HEK293T (cell line): Measurements from ENCODE around the gene JOSD2.

ENCODE experiments used
- CTCF ChIA-PET: fragments of 350-600 bp; formaldehyde crosslinking; extraction: SDS; loops from one replicate; lab custom pipeline; 2021; ENCODE audit warnings: antibody characterized with exemption, inconsistent platforms; lab: Yijun Ruan, JAX
- POLR2A ChIA-PET: fragments of 350-600 bp; formaldehyde crosslinking; extraction: SDS; loops from one replicate; lab custom pipeline; 2020; ENCODE audit warnings: antibody characterized with exemption, inconsistent platforms; lab: Yijun Ruan, JAX
- DNase-seq: peaks from one replicate; pipeline ENCODE4 v3.0.0; 2012; ENCODE audit warnings: mixed read lengths; ENCODE audit errors: extremely low spot score
- ARNT ChIP-seq: fragments of 450-650 bp; IDR thresholded peaks from 2 replicates; pipeline ENCODE4 v1.6.1; 2017; ENCODE audit warnings: mild to moderate bottlenecking
- BHLHE40 ChIP-seq: fragments of 450-650 bp; IDR thresholded peaks from 2 replicates; pipeline ENCODE4 v1.6.1; 2016; ENCODE audit warnings: mild to moderate bottlenecking, moderate library complexity, borderline replicate concordance
- CTBP1 ChIP-seq: fragments of 450-650 bp; IDR thresholded peaks from 2 replicates; pipeline ENCODE4 v1.6.1; 2016; ENCODE audit warnings: borderline replicate concordance
- ELF4 ChIP-seq: fragments of 450-650 bp; IDR thresholded peaks from 2 replicates; pipeline ENCODE4 v1.6.1; 2017; ENCODE audit warnings: antibody characterized with exemption
- FOXA1 ChIP-seq: fragments of 450-650 bp; IDR thresholded peaks from 2 replicates; pipeline ENCODE4 v1.6.1; 2016; ENCODE audit warnings: mild to moderate bottlenecking
- FOXK2 ChIP-seq: fragments of 450-650 bp; IDR thresholded peaks from 2 replicates; pipeline ENCODE4 v1.6.1; 2016; ENCODE audit warnings: mild to moderate bottlenecking
- FOXM1 ChIP-seq: fragments of 450-650 bp; IDR thresholded peaks from 2 replicates; pipeline ENCODE4 v1.6.1; 2017; ENCODE audit warnings: mild to moderate bottlenecking, borderline replicate concordance
- HDGF ChIP-seq: fragments of 450-650 bp; IDR thresholded peaks from 2 replicates; pipeline ENCODE4 v1.6.1; 2017; ENCODE audit warnings: antibody characterized with exemption, borderline replicate concordance
- L3MBTL2 ChIP-seq: fragments of 450-650 bp; conservative IDR thresholded peaks from 2 replicates; pipeline ENCODE4 v1.6.1; 2016; ENCODE audit warnings: mild to moderate bottlenecking
- LEF1 ChIP-seq: fragments of 450-650 bp; IDR thresholded peaks from 2 replicates; pipeline ENCODE4 v1.6.1; 2017; ENCODE audit warnings: mild to moderate bottlenecking, borderline replicate concordance
- NFRKB ChIP-seq: fragments of 450-650 bp; IDR thresholded peaks from 2 replicates; pipeline ENCODE4 v1.6.1; 2016; ENCODE audit warnings: mild to moderate bottlenecking, moderate library complexity
- PKNOX1 ChIP-seq: fragments of 450-650 bp; IDR thresholded peaks from 2 replicates; pipeline ENCODE4 v1.6.1; 2016
- SP1 ChIP-seq: fragments of 450-650 bp; IDR thresholded peaks from 2 replicates; pipeline ENCODE4 v1.6.1; 2017
- SUZ12 ChIP-seq: fragments of 450-650 bp; IDR thresholded peaks from 2 replicates; pipeline ENCODE4 v1.6.1; 2016; ENCODE audit warnings: mild to moderate bottlenecking
- TARDBP ChIP-seq: fragments of 450-650 bp; IDR thresholded peaks from 2 replicates; pipeline ENCODE4 v1.6.1; 2016
- ZNF384 ChIP-seq: fragments of 450-650 bp; IDR thresholded peaks from 2 replicates; pipeline ENCODE4 v1.6.1; 2016

JOSD2 gene

GRCh38 chr19:50546527-50547221 is 35.7 kb upstream of the JOSD2 start:
- ChIA-PET CTCF (interaction anchor here (1.5 kb wide), 1 partner anchor 10 kb away, joined by 4 read pairs; no protein-coding TSS in a partner anchor), POLR2A (no interaction called here)
- no peak for DNase-seq
- TF ChIP-seq FOXA1 (no peak), L3MBTL2 (no peak), SUZ12 (no peak), BHLHE40 (no peak), ARNT (no peak), TARDBP (no peak), ELF4 (no peak), CTBP1 (no peak), PKNOX1 (no peak), ZNF384 (no peak), HDGF (no peak), FOXM1 (no peak), SP1 (no peak)

- TF ChIP-seq BHLHE40 (no peak), LEF1 (no peak), FOXK2 (no peak)
- no peak for DNase-seq
- ChIA-PET CTCF (interaction anchor here (3.6 kb wide), 1 partner anchor 13 kb away, joined by 10 read pairs; no protein-coding TSS in a partner anchor), POLR2A (no interaction called here)
Measured at GRCh38 chr19:50542943-50543342, 32.0 kb upstream of the JOSD2 start.

GRCh38 chr19:50537769-50538230 is 26.8 kb upstream of the JOSD2 start:
- TF ChIP-seq LEF1 (no peak), ARNT (no peak), CTBP1 (no peak), SUZ12 (no peak), FOXA1 (no peak), BHLHE40 (no peak), NFRKB (no peak), L3MBTL2 (no peak), TARDBP (no peak), FOXM1 (no peak), HDGF (no peak), ZNF384 (no peak), SP1 (no peak)
- POLR2A ChIA-PET = interaction anchor here (0.8 kb wide), 1 partner anchor 27 kb away, joined by 3 read pairs; the partner anchor contains the start of gene JOSD2
- peak; percentile 92 for DNase-seq
- CTCF ChIA-PET = interaction anchor here (0.6 to 2.8 kb wide), 9 partner anchors 12 to 244 kb away, joined by 3 to 27 read pairs (median 4); no protein-coding TSS in a partner anchor

- ChIA-PET POLR2A (no interaction called here), CTCF (interaction anchor here (0.6 to 2.8 kb wide), 8 partner anchors 10 to 240 kb away, joined by 3 to 27 read pairs (median 4); no protein-coding TSS in a partner anchor)
- no peak for DNase-seq
- TF ChIP-seq SP1 (no peak), SUZ12 (no peak), ELF4 (no peak), PKNOX1 (no peak), FOXM1 (no peak), TARDBP (no peak), CTBP1 (no peak), ARNT (no peak)
Measured at GRCh38 chr19:50537306-50537685, 26.3 kb upstream of the JOSD2 start.

GRCh38 chr19:50536662-50537305 is 25.8 kb upstream of the JOSD2 start:
- POLR2A ChIA-PET = no interaction called here
- DNase-seq = no peak
- TF ChIP-seq BHLHE40 = no peak
- no peak for TF ChIP-seq ZNF384
- TF ChIP-seq PKNOX1 = no peak
- TF ChIP-seq SP1 = no peak
- no peak for TF ChIP-seq HDGF
- no peak for TF ChIP-seq SUZ12
- TF ChIP-seq FOXK2 = no peak
- TF ChIP-seq ELF4 = no peak
- TF ChIP-seq NFRKB = no peak
- TF ChIP-seq FOXA1 = no peak
- TF ChIP-seq ARNT = no peak
- no peak for TF ChIP-seq L3MBTL2
- no peak for TF ChIP-seq CTBP1
- no peak for TF ChIP-seq LEF1
- no peak for TF ChIP-seq TARDBP
- CTCF ChIA-PET = interaction anchor here (0.6 to 2.8 kb wide), 6 partner anchors 10 to 133 kb away, joined by 3 to 27 read pairs (median 5); no protein-coding TSS in a partner anchor
